Left kidney (tissue), 8 donors: ENCODE results near the gene SOBP. TPM values are rescaled to one million over a fixed set of nuclear protein-coding genes. Genes with fewer than 3 reads are reported as not detected.
"Not testable (repeated sequence)": the region's sequence is repeated elsewhere in the genome, so short reads cannot be mapped to it uniquely, and the experiment has no call there.

Source experiments
- DNase-seq: peaks from one replicate; pipeline ENCODE4 v3.0.0-alpha.2; 2013
- long read RNA-seq, 8 donors: transcript quantifications; one replicate each; lab custom pipeline, GENCODE V29; 2026
- polyA plus RNA-seq: library from polyadenylated mRNA; unstranded; fragments of 120-200 nt; gene quantifications from one replicate; pipeline ENCODE4 v1.2.1, GENCODE V29; 2013; ENCODE audit not compliant: insufficient read length

The SOBP gene
- 14.8 TPM for polyA plus RNA-seq
- long read RNA-seq, donor 1, partial matches to known transcripts = 0 of 1 reads
- long read RNA-seq, donor 1, other reads (novel, unspliced or antisense) = 0 of 1 reads
- long read RNA-seq, donor 2 = 0 reads
- long read RNA-seq, donor 3 = 0 reads
- long read RNA-seq, donor 4 = 0 reads
- long read RNA-seq, donor 5, full-length matches to known transcripts = 3 of 56 reads
- long read RNA-seq, donor 5, partial matches to known transcripts = 53 of 56 reads
- long read RNA-seq, donor 5, other reads (novel, unspliced or antisense) = 0 of 56 reads
- long read RNA-seq, donor 6, partial matches to known transcripts = 16 of 17 reads
- long read RNA-seq, donor 6, other reads (novel, unspliced or antisense) = 0 of 17 reads
- long read RNA-seq, donor 7, full-length matches to known transcripts = 1 of 1 reads
- long read RNA-seq, donor 7, partial matches to known transcripts = 0 of 1 reads
- long read RNA-seq, donor 7, other reads (novel, unspliced or antisense) = 0 of 1 reads
- long read RNA-seq, donor 8, full-length matches to known transcripts = 1 of 1 reads
- long read RNA-seq, donor 8, partial matches to known transcripts = 0 of 1 reads
- long read RNA-seq, donor 8, other reads (novel, unspliced or antisense) = 0 of 1 reads

GRCh38 chr6:107489636-107490565, at the start of gene SOBP:
Gene SOBP (plus strand): TSS chr6:107490117. CDS start chr6:107490617, 500 bp downstream.
- peak; percentile 78 for DNase-seq

GRCh38 chr6:107440936-107441335, 49.0 kb upstream of the SOBP start:
- no peak for DNase-seq

GRCh38 chr6:107441682-107442081, 48.2 kb upstream of the SOBP start:
- no peak for DNase-seq

GRCh38 chr6:107442938-107443607, 46.8 kb upstream of the SOBP start:
- DNase-seq = no peak

GRCh38 chr6:107443608-107444267, 46.2 kb upstream of the SOBP start:
- DNase-seq = no peak

GRCh38 chr6:107444277-107444676, 45.6 kb upstream of the SOBP start:
- DNase-seq = no peak

- DNase-seq = no peak
Measured at GRCh38 chr6:107447663-107448216, 42.2 kb upstream of the SOBP start.

- no peak for DNase-seq
Measured at GRCh38 chr6:107448776-107449175, 41.1 kb upstream of the SOBP start.

- DNase-seq = peak; percentile 40
Measured at GRCh38 chr6:107458672-107459282, 31.1 kb upstream of the SOBP start.

- DNase-seq = peak; percentile 99
Measured at GRCh38 chr6:107459283-107460082, 30.4 kb upstream of the SOBP start, which contains the start of gene PDSS2. Gene PDSS2 (minus strand): TSS chr6:107459564. CDS start chr6:107459285, 279 bp downstream.

GRCh38 chr6:107460083-107460631, 29.8 kb upstream of the SOBP start:
- no peak for DNase-seq

GRCh38 chr6:107466062-107466461, 23.9 kb upstream of the SOBP start:
- no peak for DNase-seq

GRCh38 chr6:107470364-107470763, 19.6 kb upstream of the SOBP start:
- no peak for DNase-seq

GRCh38 chr6:107473660-107474059, 16.3 kb upstream of the SOBP start:
- DNase-seq = no peak

GRCh38 chr6:107475360-107475759, 14.6 kb upstream of the SOBP start:
- not testable (repeated sequence) for DNase-seq

- not testable (repeated sequence) for DNase-seq
Measured at GRCh38 chr6:107475826-107476225, 14.1 kb upstream of the SOBP start.

GRCh38 chr6:107479089-107479690, 10.7 kb upstream of the SOBP start:
- no peak for DNase-seq

- no peak for DNase-seq
Measured at GRCh38 chr6:107485157-107485556, 4.8 kb upstream of the SOBP start.
